ENCODE measurements around the gene PRPF4.
"Not testable (repeated sequence)": the region's sequence is repeated elsewhere in the genome, so short reads cannot be mapped to it uniquely, and the experiment has no call there.

PRPF4 gene

DNA sequence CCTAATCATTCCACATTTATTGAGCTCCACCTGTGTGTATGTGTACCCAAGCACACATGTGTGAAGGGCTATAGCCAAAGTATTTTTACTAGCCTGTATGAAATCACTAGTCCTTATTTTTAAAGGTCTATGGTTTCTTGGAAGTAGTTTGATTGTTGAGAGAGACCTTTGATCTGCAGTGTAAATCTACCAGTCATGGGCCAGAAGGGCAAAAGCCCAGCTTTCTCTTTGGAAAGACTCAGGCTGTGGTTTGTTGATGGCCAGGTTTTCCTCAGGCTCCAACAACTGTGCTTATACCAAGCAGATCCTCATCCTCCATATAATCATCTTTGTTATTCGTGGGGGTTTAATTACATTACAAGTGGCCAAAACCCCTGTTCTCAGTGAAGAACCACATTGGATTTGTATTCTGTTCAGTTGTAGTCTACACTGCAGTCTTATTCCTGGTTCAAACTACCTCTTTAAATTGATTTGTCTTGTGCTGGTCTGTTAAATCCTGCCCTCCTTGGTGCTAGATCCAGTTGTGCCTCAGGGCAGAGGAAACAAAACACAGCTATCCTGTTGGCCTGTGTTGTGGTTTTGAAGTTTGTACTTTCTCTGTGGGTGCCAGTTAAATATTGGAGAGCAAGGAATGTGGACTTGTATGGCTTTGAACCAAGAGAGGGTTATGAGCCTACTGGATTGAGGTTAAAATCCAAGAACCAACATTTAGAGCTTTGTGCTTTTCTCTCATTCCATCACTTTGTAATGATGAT lies 13.4 kb upstream of the PRPF4 start:
- H3K27ac ChIP-seq, result no peak overlapping the region
- H3K4me3 ChIP-seq, result no peak overlapping the region

- no peak overlapping the region for H3K4me3 ChIP-seq
- no peak overlapping the region for H3K27ac ChIP-seq
These were observed 9.3 kb upstream of the PRPF4 start for GRCh38 chr9:113266174-113266573.

DNA sequence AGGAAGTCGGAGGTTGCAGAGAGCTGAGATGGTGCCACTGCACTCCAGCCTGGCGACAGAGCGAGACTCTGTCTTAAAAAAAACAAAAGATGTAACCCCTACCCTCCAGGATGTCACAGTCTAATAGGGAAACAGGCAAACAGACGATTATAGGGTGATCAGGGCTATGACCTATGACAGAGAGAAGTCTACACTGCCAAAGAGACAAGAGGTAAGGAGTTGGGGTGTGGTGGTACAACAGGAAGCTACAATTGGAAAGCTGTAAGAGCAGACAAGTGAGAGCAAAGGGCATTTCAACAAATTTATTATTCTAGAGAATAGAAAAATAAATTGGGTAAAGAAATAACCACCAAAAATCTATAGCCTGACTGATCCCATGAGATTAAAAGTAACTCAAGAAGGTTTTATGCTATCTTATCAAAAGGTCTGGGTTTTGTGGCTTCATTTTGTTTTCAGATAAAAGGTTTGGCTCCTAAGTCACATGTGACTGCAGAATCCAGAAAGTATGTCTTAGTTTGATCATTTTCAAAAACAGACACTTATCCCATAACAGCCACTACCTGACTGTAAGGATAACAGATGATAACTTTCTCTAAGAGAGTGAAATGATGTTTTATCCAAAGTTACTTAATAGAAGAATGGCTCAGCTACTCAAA lies 7.4 kb upstream of the PRPF4 start:
- H3K4me3 ChIP-seq, result no peak overlapping the region
- H3K27ac ChIP-seq, result no peak overlapping the region

GRCh38 chr9:113269355-113269754 lies 6.1 kb upstream of the PRPF4 start:
- H3K4me3 ChIP-seq, result no peak overlapping the region
- H3K27ac ChIP-seq, result no peak overlapping the region

DNA sequence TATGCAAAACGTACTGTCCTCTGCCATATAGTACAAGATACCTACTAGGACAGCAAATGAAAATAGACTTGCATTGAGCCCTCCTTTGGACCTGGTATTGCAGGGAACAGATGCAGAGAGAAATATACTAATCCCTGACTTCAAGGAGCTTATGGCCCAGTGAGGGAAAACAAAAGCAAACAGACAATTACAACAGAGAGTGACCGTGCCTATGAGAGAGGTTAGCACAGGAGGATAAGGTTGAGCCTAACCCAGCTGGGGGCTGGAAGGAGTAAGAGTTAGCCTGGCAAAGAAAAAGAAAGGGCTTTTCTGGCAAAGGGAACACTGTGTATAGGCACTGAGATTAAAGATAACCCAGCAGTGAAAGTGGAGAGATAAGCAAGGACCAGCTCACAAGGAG lies 5.6 kb upstream of the PRPF4 start:
- H3K27ac ChIP-seq, result no peak overlapping the region
- H3K4me3 ChIP-seq, result no peak overlapping the region

DNA sequence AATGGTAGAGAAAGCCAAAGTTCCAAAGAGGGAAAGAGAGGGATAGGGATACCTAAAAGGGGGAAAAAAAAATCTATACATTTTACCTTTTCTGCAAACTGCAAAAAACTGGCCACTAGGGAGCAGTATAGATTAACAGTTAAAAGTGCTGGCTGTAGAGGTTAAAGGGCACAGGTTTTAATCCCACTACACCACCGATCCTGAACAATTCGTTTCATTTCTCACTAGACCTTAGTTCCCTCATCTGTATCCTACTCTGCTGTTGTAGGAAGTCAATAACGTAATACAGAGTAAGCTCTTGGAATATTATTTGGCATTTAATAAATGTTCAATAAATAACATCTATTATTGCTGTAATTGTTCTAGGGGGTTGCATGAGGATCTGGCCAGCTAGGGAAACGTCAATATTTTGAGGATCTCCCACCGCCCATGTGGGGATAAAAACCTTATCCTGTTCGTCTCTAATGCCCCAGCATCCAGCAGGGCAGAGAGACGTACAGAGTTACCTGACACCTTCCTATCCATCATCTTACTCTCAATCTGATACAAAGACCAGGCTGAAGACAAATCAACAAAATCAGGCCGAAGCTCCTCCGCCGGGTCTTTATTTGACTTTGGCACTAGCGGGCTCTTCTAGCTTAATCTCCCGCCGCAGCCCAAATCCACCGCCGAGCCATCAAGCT lies 843 bp upstream of the PRPF4 start:
- peak overlapping the region; percentile 65 to 78 (median 72) for H3K4me3 ChIP-seq
- peak overlapping the region; percentile 54 to 99 (median 94) for H3K27ac ChIP-seq

GRCh38 chr9:113278840-113279239 lies 3.4 kb downstream of the PRPF4 start:
- H3K27ac ChIP-seq, result no peak overlapping the region
- H3K4me3 ChIP-seq, result no peak overlapping the region

DNA sequence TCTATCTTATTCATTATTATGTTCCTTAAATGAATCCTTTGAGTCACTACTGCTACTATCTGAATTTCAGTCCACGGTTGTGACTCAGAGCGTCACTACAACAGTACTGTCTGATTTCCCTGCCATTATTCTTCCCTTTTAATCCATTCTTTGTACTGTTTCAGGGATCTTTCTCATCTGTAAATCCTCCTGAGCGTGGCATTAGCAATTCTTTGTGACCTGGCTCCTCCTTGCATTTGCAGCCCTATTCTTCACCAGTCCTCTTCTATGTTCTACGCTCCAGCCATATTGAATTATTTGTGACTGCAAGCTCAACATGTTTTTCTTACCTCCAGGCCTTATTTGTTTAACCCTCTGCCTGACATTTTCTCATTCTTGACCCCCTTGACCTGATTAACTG lies 5.9 kb downstream of the PRPF4 start:
- H3K27ac ChIP-seq, result no peak overlapping the region
- H3K4me3 ChIP-seq, result no peak overlapping the region

- Histone ChIP-seq H3K27ac (no peak overlapping the region), H3K4me3 (no peak overlapping the region)
These were observed 13.6 kb downstream of the PRPF4 start for GRCh38 chr9:113289091-113289490.

DNA sequence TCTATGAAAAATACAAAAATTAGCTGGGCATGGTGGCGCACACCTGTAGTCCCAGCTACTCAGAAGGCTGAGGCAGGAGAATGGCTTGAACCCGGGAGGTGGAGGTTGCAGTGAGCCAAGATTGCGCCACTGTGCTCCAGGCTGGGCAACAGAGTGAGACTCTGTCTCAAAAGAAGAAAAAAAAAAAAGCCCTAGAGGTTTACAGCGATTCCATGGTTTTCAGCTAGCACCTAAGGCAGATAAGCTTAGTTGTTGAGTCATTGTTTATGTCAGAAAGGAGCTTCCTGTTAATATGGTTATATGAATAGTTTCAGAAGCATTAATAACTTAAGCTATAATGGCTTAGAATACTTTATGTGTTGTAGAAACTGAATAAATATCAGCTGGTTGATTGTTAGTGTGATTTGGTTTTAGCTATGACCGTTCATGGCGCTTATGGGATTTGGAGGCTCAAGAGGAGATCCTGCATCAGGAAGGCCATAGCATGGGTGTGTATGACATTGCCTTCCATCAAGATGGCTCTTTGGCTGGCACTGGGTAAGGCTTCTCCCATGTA lies 14.7 kb downstream of the PRPF4 start:
- Histone ChIP-seq H3K4me3 (no peak overlapping the region), H3K27ac (no peak overlapping the region)

GRCh38 chr9:113293285-113293878 lies 17.9 kb downstream of the PRPF4 start:
- Histone ChIP-seq H3K27ac (peak overlapping the region in 2 of 21 experiments; percentile 20 to 23), H3K4me3 (no peak overlapping the region)

- not testable (repeated sequence) for H3K4me3 ChIP-seq, H3K27ac ChIP-seq
These were observed 20.8 kb downstream of the PRPF4 start for GRCh38 chr9:113296247-113296646.

- no peak overlapping the region for H3K27ac ChIP-seq
- no peak overlapping the region for H3K4me3 ChIP-seq
These were observed 21.5 kb downstream of the PRPF4 start for GRCh38 chr9:113296796-113297558.

GRCh38 chr9:113298311-113298710 lies 22.9 kb downstream of the PRPF4 start:
- Histone ChIP-seq H3K4me3 (no peak overlapping the region), H3K27ac (no peak overlapping the region)

- H3K4me3 ChIP-seq, result no peak overlapping the region
- H3K27ac ChIP-seq, result no peak overlapping the region
These were observed 23.7 kb downstream of the PRPF4 start for GRCh38 chr9:113298924-113299770.

DNA sequence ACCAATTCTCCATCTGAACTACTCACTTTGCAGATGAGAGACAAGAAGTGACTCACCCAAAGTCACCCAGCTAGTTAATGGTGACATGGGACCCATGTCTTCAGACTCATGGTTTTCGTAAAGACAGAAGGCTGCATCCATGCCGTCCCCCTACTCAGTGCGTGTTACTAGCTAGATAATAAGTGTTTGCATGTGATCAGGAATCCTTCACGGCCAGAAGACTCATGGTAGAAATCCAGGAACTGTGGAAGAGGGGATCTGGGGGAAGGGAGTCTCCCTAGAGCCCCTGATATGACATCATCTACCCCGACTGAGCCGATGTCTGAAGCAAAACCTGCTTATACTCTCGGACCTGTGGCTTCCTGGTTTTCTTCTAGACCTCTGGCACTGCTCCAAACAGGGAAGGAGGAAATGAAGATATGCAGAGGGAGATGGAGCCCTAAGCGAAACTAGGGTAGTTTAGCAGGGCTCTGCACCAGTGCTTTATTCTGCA lies 24.4 kb downstream of the PRPF4 start:
- H3K27ac ChIP-seq, result no peak overlapping the region
- no peak overlapping the region for H3K4me3 ChIP-seq

DNA sequence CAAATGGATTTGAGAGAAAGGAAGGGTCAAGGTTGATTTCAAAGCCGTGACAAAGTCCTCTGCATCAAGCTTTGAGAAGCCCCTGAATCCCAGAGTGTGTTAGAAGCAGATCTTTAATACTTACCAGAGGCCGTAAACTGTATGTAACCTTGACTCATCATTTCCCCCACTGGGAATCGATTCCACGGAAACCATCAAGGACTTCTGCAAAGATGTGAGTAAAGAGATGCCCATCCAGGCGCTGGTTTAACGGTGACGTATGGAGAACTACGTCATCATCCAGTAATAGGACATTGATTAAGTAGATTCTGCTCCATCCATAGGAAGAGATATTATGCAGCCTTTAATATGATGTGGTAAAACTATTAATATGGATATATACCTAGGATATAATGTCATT lies 26.1 kb downstream of the PRPF4 start:
- Histone ChIP-seq H3K27ac (no peak overlapping the region), H3K4me3 (no peak overlapping the region)

GRCh38 chr9:113302792-113303418 lies 27.4 kb downstream of the PRPF4 start, which contains the start of gene RNF183:
Gene RNF183, minus strand, starts transcription at chr9:113303376. Its CDS starts 5,192 bp downstream, at chr9:113298184.
- no peak within 1 kb of the TSS for H3K27ac ChIP-seq
- H3K4me3 ChIP-seq, result no peak within 1 kb of the TSS

Data from skin epidermis (tissue), 12 donors.